ENCODE data around the gene PTPRA.
A peak's percentile ranks its signal among the peaks of the same experiment; 100 is the strongest.
"Not testable (repeated sequence)": the region's sequence is repeated elsewhere in the genome, so short reads cannot be mapped to it uniquely, and the experiment has no call there.

Gene PTPRA

GRCh38 chr20:3046677-3047462, 173.6 kb downstream of the PTPRA start:
- ATAC-seq (replicated peaks; ENCODE audit: extremely low read depth, poor library complexity, severe bottlenecking): peak; percentile 8
- no peak for DNase-seq (ENCODE audit: low spot score in 2 of 2)
- H3K4me3 Mint-ChIP-seq: peak overlapping the region; percentile 85
- H3K36me3 Mint-ChIP-seq (ENCODE audit: insufficient read depth): peaks cover 24% of the 10 kb centered on the region
- H3K9me3 Mint-ChIP-seq: no peaks in the 10 kb centered on the region
- H3K27me3 Mint-ChIP-seq: no peaks in the 10 kb centered on the region
- H3K27ac Mint-ChIP-seq (ENCODE audit: low read depth): peak overlapping the region; percentile 80
- H3K4me1 Mint-ChIP-seq: peaks cover 15% of the 10 kb centered on the region

- H3K4me1 Mint-ChIP-seq: peaks cover 15% of the 10 kb centered on the region
- peaks cover 21% of the 10 kb centered on the region for H3K36me3 Mint-ChIP-seq (ENCODE audit: insufficient read depth)
- no peaks in the 10 kb centered on the region for H3K9me3 Mint-ChIP-seq
- H3K27me3 Mint-ChIP-seq: no peaks in the 10 kb centered on the region
- ATAC-seq (replicated peaks; ENCODE audit: extremely low read depth, poor library complexity, severe bottlenecking): no peak
- DNase-seq (ENCODE audit: low spot score in 2 of 2): no peak
- peak overlapping the region; percentile 85 for H3K4me3 Mint-ChIP-seq
- no peak overlapping the region for H3K27ac Mint-ChIP-seq (ENCODE audit: low read depth)
Measured at GRCh38 chr20:3047486-3048419, 174.5 kb downstream of the PTPRA start.

GRCh38 chr20:3051385-3052019, 178.2 kb downstream of the PTPRA start:
- DNase-seq (ENCODE audit: low spot score in 2 of 2) (no peak), ATAC-seq (replicated peaks; ENCODE audit: extremely low read depth, poor library complexity, severe bottlenecking) (no peak)
- Mint-ChIP-seq H3K27me3 (no peaks in the 10 kb centered on the region), H3K27ac (ENCODE audit: low read depth) (no peak overlapping the region), H3K4me1 (peaks cover 7% of the 10 kb centered on the region), H3K9me3 (no peaks in the 10 kb centered on the region), H3K36me3 (ENCODE audit: insufficient read depth) (peaks cover 14% of the 10 kb centered on the region), H3K4me3 (no peak overlapping the region)

- Mint-ChIP-seq H3K9me3 (no peaks in the 10 kb centered on the region), H3K4me1 (peaks cover 11% of the 10 kb centered on the region), H3K36me3 (ENCODE audit: insufficient read depth) (no peaks in the 10 kb centered on the region), H3K27ac (ENCODE audit: low read depth) (no peak overlapping the region), H3K4me3 (no peak overlapping the region), H3K27me3 (no peaks in the 10 kb centered on the region)
- no peak for ATAC-seq (replicated peaks; ENCODE audit: extremely low read depth, poor library complexity, severe bottlenecking)
- no peak for DNase-seq (ENCODE audit: low spot score in 2 of 2)
Measured at GRCh38 chr20:3059489-3059888, 186.2 kb downstream of the PTPRA start.

GRCh38 chr20:3064119-3064518, 190.8 kb downstream of the PTPRA start:
- peaks cover 13% of the 10 kb centered on the region for H3K4me1 Mint-ChIP-seq
- ATAC-seq (replicated peaks; ENCODE audit: extremely low read depth, poor library complexity, severe bottlenecking); H3K27me3 Mint-ChIP-seq; DNase-seq (ENCODE audit: low spot score in 2 of 2); H3K36me3 Mint-ChIP-seq (ENCODE audit: insufficient read depth); H3K9me3 Mint-ChIP-seq; H3K4me3 Mint-ChIP-seq; H3K27ac Mint-ChIP-seq (ENCODE audit: low read depth): not testable (repeated sequence)

- DNase-seq (ENCODE audit: low spot score in 2 of 2): no peak
- no peak overlapping the region for H3K4me3 Mint-ChIP-seq
Measured at GRCh38 chr20:3067139-3068014, 194.1 kb downstream of the PTPRA start.

GRCh38 chr20:3068075-3068474, 194.8 kb downstream of the PTPRA start:
- no peaks in the 10 kb centered on the region for H3K27me3 Mint-ChIP-seq
- no peak for DNase-seq (ENCODE audit: low spot score in 2 of 2)
- H3K27ac Mint-ChIP-seq (ENCODE audit: low read depth): no peak overlapping the region
- peaks cover 4% of the 10 kb centered on the region for H3K36me3 Mint-ChIP-seq (ENCODE audit: insufficient read depth)
- no peaks in the 10 kb centered on the region for H3K9me3 Mint-ChIP-seq
- no peak overlapping the region for H3K4me3 Mint-ChIP-seq
- no peak for ATAC-seq (replicated peaks; ENCODE audit: extremely low read depth, poor library complexity, severe bottlenecking)
- peaks cover 21% of the 10 kb centered on the region for H3K4me1 Mint-ChIP-seq

More at GRCh38 chr20:3067139-3068014, 194.1 kb downstream of the PTPRA start:
- no peak overlapping the region for H3K27ac Mint-ChIP-seq (ENCODE audit: low read depth)
- peaks cover 19% of the 10 kb centered on the region for H3K4me1 Mint-ChIP-seq
- peaks cover 4% of the 10 kb centered on the region for H3K36me3 Mint-ChIP-seq (ENCODE audit: insufficient read depth)
- H3K9me3 Mint-ChIP-seq: no peaks in the 10 kb centered on the region
- no peaks in the 10 kb centered on the region for H3K27me3 Mint-ChIP-seq
- no peak for ATAC-seq (replicated peaks; ENCODE audit: extremely low read depth, poor library complexity, severe bottlenecking)

- H3K27me3 Mint-ChIP-seq: no peaks in the 10 kb centered on the region
- peaks cover 18% of the 10 kb centered on the region for H3K4me1 Mint-ChIP-seq
- H3K9me3 Mint-ChIP-seq: no peaks in the 10 kb centered on the region
- H3K4me3 Mint-ChIP-seq: no peak overlapping the region
- peaks cover 4% of the 10 kb centered on the region for H3K36me3 Mint-ChIP-seq (ENCODE audit: insufficient read depth)
- DNase-seq (ENCODE audit: low spot score in 2 of 2) (no peak), ATAC-seq (replicated peaks; ENCODE audit: extremely low read depth, poor library complexity, severe bottlenecking) (no peak)
- no peak overlapping the region for H3K27ac Mint-ChIP-seq (ENCODE audit: low read depth)
Measured at GRCh38 chr20:3068986-3069900, 196.0 kb downstream of the PTPRA start.

- DNase-seq (ENCODE audit: low spot score in 2 of 2) (no peak), ATAC-seq (replicated peaks; ENCODE audit: extremely low read depth, poor library complexity, severe bottlenecking) (no peak)
- Mint-ChIP-seq H3K27ac (ENCODE audit: low read depth) (peak overlapping the region; percentile 54), H3K4me3 (peak overlapping the region; percentile 70), H3K9me3 (no peaks in the 10 kb centered on the region), H3K27me3 (no peaks in the 10 kb centered on the region), H3K36me3 (ENCODE audit: insufficient read depth) (peaks cover 4% of the 10 kb centered on the region), H3K4me1 (peaks cover 14% of the 10 kb centered on the region)
Measured at GRCh38 chr20:3070725-3071124, 197.4 kb downstream of the PTPRA start.

GRCh38 chr20:3071266-3071609, 198.0 kb downstream of the PTPRA start:
- DNase-seq (ENCODE audit: low spot score in 2 of 2) (no peak), ATAC-seq (replicated peaks; ENCODE audit: extremely low read depth, poor library complexity, severe bottlenecking) (no peak)
- H3K27me3 Mint-ChIP-seq: no peaks in the 10 kb centered on the region
- peak overlapping the region; percentile 54 for H3K27ac Mint-ChIP-seq (ENCODE audit: low read depth)
- H3K4me3 Mint-ChIP-seq: peak overlapping the region; percentile 70
- H3K4me1 Mint-ChIP-seq: peaks cover 14% of the 10 kb centered on the region
- H3K36me3 Mint-ChIP-seq (ENCODE audit: insufficient read depth): peaks cover 4% of the 10 kb centered on the region
- H3K9me3 Mint-ChIP-seq: no peaks in the 10 kb centered on the region
